ENCODE measurements around the gene PRXL2C. TPM values are rescaled to one million over a fixed set of nuclear protein-coding genes. Genes with fewer than 3 reads are reported as not detected.

The PRXL2C gene
- total and polyA plus RNA-seq, 10 of the 15 experiments (the other 5 are each of a cell fraction or from before 2014, with no cell fraction given) = 4.0 to 16.0 (median 7.4) TPM

DNA sequence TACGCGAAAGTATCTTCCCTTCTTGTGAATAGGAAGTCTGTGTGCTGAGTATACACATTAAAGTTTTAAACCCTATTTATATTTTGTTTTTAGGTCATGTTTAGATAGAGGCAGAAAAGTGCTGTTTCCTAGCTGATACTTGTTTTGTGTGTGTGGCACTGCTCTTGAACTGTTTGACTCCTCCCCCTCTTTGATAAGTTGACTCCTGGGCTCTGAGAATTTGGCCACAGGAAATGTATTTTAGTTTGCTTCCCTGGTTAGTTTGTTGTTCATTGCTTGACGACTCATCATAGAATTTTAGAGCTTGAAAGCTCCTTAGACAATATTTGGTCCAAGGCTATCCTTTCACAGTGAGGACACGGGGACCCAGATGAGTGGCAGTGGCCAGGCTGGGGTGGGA lies 33.5 kb downstream of the PRXL2C start (continued):
- no peak for TF ChIP-seq LARP7 (IDR thresholded peaks at IDR 0.05)
- no peak for TF ChIP-seq IRF5 (IDR thresholded peaks at IDR 0.05; ENCODE audit: borderline replicate concordance)
- TF ChIP-seq, protein P1, sequence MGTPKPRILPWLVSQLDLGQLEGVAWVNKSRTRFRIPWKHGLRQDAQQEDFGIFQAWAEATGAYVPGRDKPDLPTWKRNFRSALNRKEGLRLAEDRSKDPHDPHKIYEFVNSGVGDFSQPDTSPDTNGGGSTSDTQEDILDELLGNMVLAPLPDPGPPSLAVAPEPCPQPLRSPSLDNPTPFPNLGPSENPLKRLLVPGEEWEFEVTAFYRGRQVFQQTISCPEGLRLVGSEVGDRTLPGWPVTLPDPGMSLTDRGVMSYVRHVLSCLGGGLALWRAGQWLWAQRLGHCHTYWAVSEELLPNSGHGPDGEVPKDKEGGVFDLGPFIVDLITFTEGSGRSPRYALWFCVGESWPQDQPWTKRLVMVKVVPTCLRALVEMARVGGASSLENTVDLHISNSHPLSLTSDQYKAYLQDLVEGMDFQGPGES (IDR thresholded peaks at IDR 0.05) = no peak
- no peak for TF ChIP-seq CEBPB (IDR thresholded peaks at IDR 0.05; ENCODE audit: borderline replicate concordance in 1 of 2, low read depth in 2 of 2, low read length in 2 of 2)
- no peak for TF ChIP-seq CREB1 (IDR thresholded peaks at IDR 0.05; ENCODE audit: low read depth)
- no peak for TF ChIP-seq CBX5 (IDR thresholded peaks at IDR 0.05; ENCODE audit: low read depth)
- TF ChIP-seq ZNF24 (IDR thresholded peaks at IDR 0.05) = no peak
- no peak for TF ChIP-seq NFYA (IDR thresholded peaks at IDR 0.05; ENCODE audit: borderline replicate concordance, low read depth, low read length)
- no peak for TF ChIP-seq NKRF (conservative IDR thresholded peaks at IDR 0.05)
- TF ChIP-seq CBFB (IDR thresholded peaks at IDR 0.05; ENCODE audit: low read depth) = no peak
- TF ChIP-seq BACH1 (IDR thresholded peaks at IDR 0.05; ENCODE audit: borderline replicate concordance) = no peak
